ENCODE data around the gene NFATC1.

Gene NFATC1

GRCh38 chr18:79471597-79471996 is 75.9 kb downstream of the NFATC1 start:
- Histone ChIP-seq H4K20me1 (ENCODE audit: insufficient read depth, low read length) (no peaks in the 10 kb centered on the region), H3K27ac (ENCODE audit: low read length) (no peak overlapping the region), H3K4me3 (ENCODE audit: low read length) (no peak overlapping the region), H3K9me3 (ENCODE audit: insufficient read depth, low read length) (no peaks in the 10 kb centered on the region), H3K4me2 (ENCODE audit: low read length) (no peak overlapping the region), H3K27me3 (ENCODE audit: low read depth, low read length) (no peaks in the 10 kb centered on the region), H3K4me1 (ENCODE audit: low read length) (peaks cover 6% of the 10 kb centered on the region), H3K79me2 (ENCODE audit: low read length) (no peaks in the 10 kb centered on the region), H3K9ac (ENCODE audit: low read length) (no peak overlapping the region), H2AFZ (ENCODE audit: low read depth, low read length) (no peak overlapping the region), H3K36me3 (replicated peaks; ENCODE audit: low read depth, low read length) (peaks cover 52% of the 10 kb centered on the region)
- TF ChIP-seq CTCF (IDR thresholded peaks at IDR 0.05; ENCODE audit: low read depth, low read length): no peak
- no peak for TF ChIP-seq EZH2phosphoT487 (IDR thresholded peaks at IDR 0.05; ENCODE audit: low read depth)

DNA sequence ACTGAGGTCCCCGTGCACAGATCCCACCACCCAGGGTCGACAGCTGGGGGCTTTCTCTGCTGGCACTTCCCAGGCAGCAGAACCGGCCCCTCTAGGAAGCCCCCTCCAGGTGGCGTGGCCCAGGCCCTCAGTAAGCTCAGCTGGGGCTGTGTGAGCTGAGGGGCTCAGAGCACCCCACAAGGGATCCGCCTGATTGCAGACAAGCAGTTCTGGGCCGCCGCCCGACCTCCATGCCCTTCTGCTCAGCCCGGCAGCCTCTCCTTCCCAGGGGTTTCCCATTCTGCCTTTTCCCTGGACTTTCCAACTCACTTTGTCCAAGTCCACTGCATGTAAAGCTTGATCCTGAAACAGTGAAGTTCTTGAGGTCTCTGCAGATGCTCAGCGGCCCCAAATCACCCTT is 76.4 kb downstream of the NFATC1 start:
- no peak for TF ChIP-seq EZH2phosphoT487 (IDR thresholded peaks at IDR 0.05; ENCODE audit: low read depth)
- TF ChIP-seq CTCF (IDR thresholded peaks at IDR 0.05; ENCODE audit: low read depth, low read length): no peak
- peaks cover under 1% of the 10 kb centered on the region; the same call in 1 of the 2 replicates for H3K4me1 ChIP-seq (ENCODE audit: low read length)
- no peak overlapping the region for H3K27ac ChIP-seq (ENCODE audit: low read length)

DNA sequence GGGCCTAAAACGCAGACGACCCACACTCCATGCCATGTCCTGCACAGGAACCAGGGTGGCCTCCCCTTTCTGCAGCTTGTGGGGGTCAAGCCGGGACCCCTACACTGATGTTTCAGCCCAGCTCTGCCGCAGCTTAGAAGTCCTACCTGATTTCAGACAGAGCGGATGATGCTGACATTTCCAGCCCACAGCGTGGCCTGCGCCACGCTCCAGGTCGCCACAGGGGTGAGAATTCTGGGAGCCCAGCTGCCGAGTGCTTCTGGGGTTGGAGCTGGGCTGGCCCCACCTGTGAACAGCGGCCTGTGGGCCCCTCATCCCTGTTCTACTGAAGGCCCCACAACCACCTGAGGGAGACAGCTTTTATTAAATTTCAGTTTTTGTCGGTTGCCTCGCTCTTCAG is 77.2 kb downstream of the NFATC1 start:
- Histone ChIP-seq H3K9ac (ENCODE audit: low read length) (no peak overlapping the region), H3K4me3 (ENCODE audit: low read length) (no peak overlapping the region), H3K36me3 (replicated peaks; ENCODE audit: low read depth, low read length) (peaks cover 41% of the 10 kb centered on the region), H2AFZ (ENCODE audit: low read depth, low read length) (no peak overlapping the region), H3K27me3 (ENCODE audit: low read depth, low read length) (no peaks in the 10 kb centered on the region), H3K79me2 (ENCODE audit: low read length) (no peaks in the 10 kb centered on the region), H3K4me1 (ENCODE audit: low read length) (no peaks in the 10 kb centered on the region), H3K9me3 (ENCODE audit: insufficient read depth, low read length) (no peaks in the 10 kb centered on the region), H3K27ac (ENCODE audit: low read length) (no peak overlapping the region), H4K20me1 (ENCODE audit: insufficient read depth, low read length) (no peaks in the 10 kb centered on the region), H3K4me2 (ENCODE audit: low read length) (no peak overlapping the region)
- no peak for TF ChIP-seq CTCF (IDR thresholded peaks at IDR 0.05; ENCODE audit: low read depth, low read length)
- TF ChIP-seq EZH2phosphoT487 (IDR thresholded peaks at IDR 0.05; ENCODE audit: low read depth): no peak

More for the DNA sequence above, 76.4 kb downstream of the NFATC1 start:
- H3K4me3 ChIP-seq (ENCODE audit: low read length): no peak overlapping the region
- no peak overlapping the region for H2AFZ ChIP-seq (ENCODE audit: low read depth, low read length)
- no peaks in the 10 kb centered on the region for H3K9me3 ChIP-seq (ENCODE audit: insufficient read depth, low read length)
- no peak overlapping the region for H3K9ac ChIP-seq (ENCODE audit: low read length)
- peaks cover 48% of the 10 kb centered on the region for H3K36me3 ChIP-seq (replicated peaks; ENCODE audit: low read depth, low read length)
- H4K20me1 ChIP-seq (ENCODE audit: insufficient read depth, low read length): no peaks in the 10 kb centered on the region
- H3K27me3 ChIP-seq (ENCODE audit: low read depth, low read length): no peaks in the 10 kb centered on the region
- H3K4me2 ChIP-seq (ENCODE audit: low read length): no peak overlapping the region
- no peaks in the 10 kb centered on the region for H3K79me2 ChIP-seq (ENCODE audit: low read length)

DNA sequence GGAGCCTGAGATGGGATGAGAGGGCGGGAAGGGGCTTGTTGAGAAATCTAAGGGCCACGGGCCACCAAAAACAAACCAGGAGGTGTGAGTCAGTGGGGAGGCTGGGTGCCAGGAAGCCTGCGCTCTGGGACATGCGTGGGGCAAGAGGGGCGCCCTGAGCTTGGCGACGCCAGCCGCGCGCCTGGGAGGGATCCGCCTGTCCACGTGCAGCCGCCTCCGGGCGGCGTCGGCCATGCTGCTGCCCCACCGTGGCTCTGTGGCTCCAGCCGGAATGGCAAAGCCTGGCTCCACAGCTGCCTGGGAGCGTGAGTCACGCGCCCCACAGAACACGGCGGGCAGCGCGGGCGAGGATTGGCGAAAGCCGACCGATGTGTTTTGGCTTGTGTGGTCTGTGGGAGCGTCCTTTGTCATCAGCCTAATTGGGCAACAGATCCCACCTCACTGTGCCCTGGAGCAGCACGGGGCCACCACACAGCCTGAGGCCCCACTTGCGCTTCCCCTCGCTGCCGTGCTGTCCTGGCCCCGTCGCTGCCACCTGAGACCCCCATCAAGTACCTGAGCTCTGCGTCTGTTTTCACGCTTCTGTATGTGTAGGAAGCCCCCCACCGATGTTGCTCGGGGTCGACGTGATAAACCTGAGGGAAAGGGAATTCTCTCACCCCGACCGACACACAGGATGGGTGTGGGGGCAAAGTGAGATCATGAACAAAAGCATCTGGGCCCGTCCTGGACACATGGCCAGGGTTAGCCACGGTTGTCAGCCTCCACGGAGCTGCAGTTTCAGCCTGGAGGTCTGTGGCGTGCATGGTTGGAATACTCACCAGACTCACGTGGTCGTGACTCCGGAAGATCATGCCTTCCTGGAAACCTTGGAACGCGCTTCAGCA is 80.5 kb downstream of the NFATC1 start:
- Histone ChIP-seq H3K36me3 (replicated peaks; ENCODE audit: low read depth, low read length) (peaks cover 19% of the 10 kb centered on the region), H3K4me2 (ENCODE audit: low read length) (no peak overlapping the region), H2AFZ (ENCODE audit: low read depth, low read length) (no peak overlapping the region), H3K27me3 (ENCODE audit: low read depth, low read length) (no peaks in the 10 kb centered on the region), H4K20me1 (ENCODE audit: insufficient read depth, low read length) (no peaks in the 10 kb centered on the region), H3K4me1 (ENCODE audit: low read length) (no peaks in the 10 kb centered on the region), H3K4me3 (ENCODE audit: low read length) (no peak overlapping the region), H3K79me2 (ENCODE audit: low read length) (no peaks in the 10 kb centered on the region), H3K9me3 (ENCODE audit: insufficient read depth, low read length) (no peaks in the 10 kb centered on the region), H3K9ac (ENCODE audit: low read length) (no peak overlapping the region), H3K27ac (ENCODE audit: low read length) (no peak overlapping the region)
- TF ChIP-seq EZH2phosphoT487 (IDR thresholded peaks at IDR 0.05; ENCODE audit: low read depth): no peak
- no peak for TF ChIP-seq CTCF (IDR thresholded peaks at IDR 0.05; ENCODE audit: low read depth, low read length)

All from OCI-LY3 (cell line).